Erythroblast (primary cell): ENCODE measurements around the gene FRMD5.

Experiments
- DNase-seq, 2 experiments: peaks; one replicate each; lab custom pipeline; 2025; lab: John Stamatoyannopoulos, UW
- GATA1 ChIP-seq: IDR thresholded peaks from 2 replicates; pipeline ENCODE4 v1.6.1; 2011; ENCODE audit warnings: low read depth, mild to moderate bottlenecking, control low read depth, low read length, moderate library complexity
- POLR2A ChIP-seq: IDR thresholded peaks from 2 replicates; pipeline ENCODE4 v1.6.1; 2011; ENCODE audit warnings: mild to moderate bottlenecking, low read length

FRMD5 gene

GRCh38 chr15:43981576-43981975, 213.5 kb downstream of the FRMD5 start:
- no peak for DNase-seq
- TF ChIP-seq GATA1 = no peak
- no peak for TF ChIP-seq POLR2A

GRCh38 chr15:43977072-43977884, 217.8 kb downstream of the FRMD5 start:
- no peak for DNase-seq
- TF ChIP-seq GATA1 (no peak), POLR2A (no peak)

- no peak for TF ChIP-seq POLR2A
- no peak for TF ChIP-seq GATA1
- no peak for DNase-seq
Observed at GRCh38 chr15:43975770-43976169, 219.3 kb downstream of the FRMD5 start.

GRCh38 chr15:43975326-43975725, 219.7 kb downstream of the FRMD5 start:
- no peak for DNase-seq
- no peak for TF ChIP-seq GATA1
- no peak for TF ChIP-seq POLR2A

GRCh38 chr15:43974852-43975251, 220.2 kb downstream of the FRMD5 start:
- TF ChIP-seq GATA1 (no peak), POLR2A (no peak)
- no peak for DNase-seq

GRCh38 chr15:43969802-43970375, 225.2 kb downstream of the FRMD5 start:
- DNase-seq = no peak
- TF ChIP-seq POLR2A (no peak), GATA1 (no peak)

GRCh38 chr15:43968551-43968950, 226.5 kb downstream of the FRMD5 start:
- no peak for TF ChIP-seq GATA1
- TF ChIP-seq POLR2A = no peak
- no peak for DNase-seq

- DNase-seq = no peak
- no peak for TF ChIP-seq GATA1
- no peak for TF ChIP-seq POLR2A
Observed at GRCh38 chr15:43966646-43967045, 228.4 kb downstream of the FRMD5 start.

- TF ChIP-seq POLR2A (no peak), GATA1 (no peak)
- no peak for DNase-seq
Observed at GRCh38 chr15:43958861-43959330, 236.2 kb downstream of the FRMD5 start.

GRCh38 chr15:43957724-43958123, 237.3 kb downstream of the FRMD5 start:
- no peak for DNase-seq
- TF ChIP-seq GATA1 (no peak), POLR2A (no peak)

- TF ChIP-seq GATA1 (no peak), POLR2A (no peak)
- no peak for DNase-seq
Observed at GRCh38 chr15:43955140-43955539, 239.9 kb downstream of the FRMD5 start.

- no peak for DNase-seq
- TF ChIP-seq POLR2A = no peak
- no peak for TF ChIP-seq GATA1
Observed at GRCh38 chr15:43954181-43954621, 240.9 kb downstream of the FRMD5 start.

GRCh38 chr15:43953402-43953801, 241.7 kb downstream of the FRMD5 start:
- no peak for DNase-seq
- TF ChIP-seq GATA1 (no peak), POLR2A (no peak)

GRCh38 chr15:43950531-43950930, 244.5 kb downstream of the FRMD5 start:
- TF ChIP-seq GATA1 (no peak), POLR2A (no peak)
- DNase-seq = no peak
